Measurements from ENCODE around the gene CTAGE1.

Gene CTAGE1

DNA sequence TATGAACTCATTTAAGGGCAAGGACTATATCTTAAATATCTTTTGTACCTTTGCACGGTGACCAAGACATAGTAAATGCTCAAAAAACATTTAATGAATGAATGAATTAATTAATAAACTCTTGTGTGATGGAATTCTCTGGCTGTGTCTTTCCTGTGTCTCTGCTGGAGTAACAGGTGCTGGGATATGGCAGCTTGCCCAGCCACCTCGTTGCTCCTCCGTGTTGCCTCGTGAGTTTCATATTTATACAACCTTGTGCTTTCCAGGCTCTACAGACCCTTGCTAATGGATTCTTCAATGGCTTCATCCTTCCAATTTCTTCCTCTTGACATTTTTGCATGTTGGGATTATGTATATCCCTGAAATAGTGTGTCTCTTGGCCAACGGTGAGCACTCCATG, 30.4 kb downstream of the CTAGE1 start:
- DNase-seq = no peak

- peak; percentile 19 for DNase-seq
These were observed 32.0 kb downstream of the CTAGE1 start for GRCh38 chr18:22385718-22386117.

- peak; percentile 31 for DNase-seq
These were observed 38.9 kb downstream of the CTAGE1 start for GRCh38 chr18:22378672-22379282.

- no peak for DNase-seq
These were observed 39.9 kb downstream of the CTAGE1 start for GRCh38 chr18:22377769-22378168.

DNA sequence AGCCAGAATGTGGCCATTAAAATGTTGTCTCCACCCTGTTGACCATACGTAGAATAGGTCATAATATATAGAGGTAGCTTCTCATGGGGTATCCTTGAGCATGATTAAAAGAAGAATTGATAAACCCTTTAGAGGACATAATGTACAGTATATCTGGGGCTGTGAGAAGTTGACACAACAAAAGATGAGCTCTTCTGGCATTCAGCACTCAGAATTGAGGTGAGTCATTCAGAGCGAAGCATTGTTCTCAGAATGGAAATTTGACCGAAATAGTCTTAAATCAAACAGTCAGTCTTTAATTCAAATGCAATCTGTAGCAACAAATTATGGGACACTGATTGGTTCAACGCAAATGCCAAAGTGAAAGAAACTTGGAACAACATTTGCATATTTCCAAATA, 47.3 kb downstream of the CTAGE1 start:
- no peak for DNase-seq

GRCh38 chr18:22368021-22368420, 49.7 kb downstream of the CTAGE1 start:
- no peak for DNase-seq

GRCh38 chr18:22367303-22367702, 50.4 kb downstream of the CTAGE1 start:
- no peak for DNase-seq

- peak; percentile 38 for DNase-seq
These were observed 53.8 kb downstream of the CTAGE1 start for GRCh38 chr18:22363867-22364463.
